GM23338 (cell line): ENCODE results near the gene CELA2A. TPM values are rescaled to one million over a fixed set of nuclear protein-coding genes. Genes with fewer than 3 reads are reported as not detected.

ENCODE experiments used
- ATAC-seq: fragments of 200-7000 bp; cut with Tn5 transposase; 3 replicates; pipeline ENCODE4 v1.9.1; 2020
- DNase-seq: peaks from one replicate; pipeline ENCODE4 v3.0.0-alpha.2; 2015; ENCODE audit warnings: low spot score
- H2AFZ ChIP-seq: fragments of 200-600 bp; sonication (generic); 2 replicates; pipeline ENCODE4 v1.8.0; 2016; ENCODE audit warnings: antibody characterized with exemption, mild to moderate bottlenecking, moderate library complexity
- H3F3A ChIP-seq: fragments of 200-600 bp; sonication (generic); replicated peaks from 2 replicates; pipeline ENCODE4 v1.8.0; 2017; ENCODE audit warnings: antibody characterized with exemption, mixed run types, low read depth
- H3K27ac ChIP-seq: fragments of 200-600 bp; sonication (generic); 2 replicates; pipeline ENCODE4 v1.6.1; 2016; ENCODE audit warnings: low read depth
- H3K27me3 ChIP-seq: fragments of 200-600 bp; sonication (generic); 2 replicates; pipeline ENCODE4 v1.8.0; 2016; ENCODE audit warnings: mild to moderate bottlenecking, mixed run types, moderate library complexity; ENCODE audit not compliant: insufficient read depth
- H3K36me3 ChIP-seq: fragments of 200-600 bp; sonication (generic); 2 replicates; pipeline ENCODE4 v1.8.0; 2016; ENCODE audit warnings: mild to moderate bottlenecking; ENCODE audit not compliant: insufficient read depth
- H3K4me1 ChIP-seq: fragments of 200-600 bp; sonication (generic); 2 replicates; pipeline ENCODE4 v1.8.0; 2016; ENCODE audit warnings: mild to moderate bottlenecking, moderate library complexity; ENCODE audit not compliant: insufficient read depth
- H3K4me2 ChIP-seq: fragments of 200-600 bp; sonication (generic); 2 replicates; pipeline ENCODE4 v1.7.1; 2017; ENCODE audit warnings: mixed run types
- H3K4me3 ChIP-seq: fragments of 200-600 bp; sonication (generic); 2 replicates; pipeline ENCODE4 v1.6.1; 2016; ENCODE audit warnings: mixed run types
- H3K79me2 ChIP-seq: fragments of 200-600 bp; sonication (generic); replicated peaks from 2 replicates; pipeline ENCODE4 v1.8.0; 2017; ENCODE audit warnings: mild to moderate bottlenecking; ENCODE audit not compliant: insufficient read depth
- H3K9me2 ChIP-seq: fragments of 200-600 bp; sonication (generic); 2 replicates; pipeline ENCODE4 v1.8.0; 2017; ENCODE audit not compliant: insufficient read depth
- H4K20me1 ChIP-seq: fragments of 200-600 bp; sonication (generic); replicated peaks from 2 replicates; pipeline ENCODE4 v1.8.0; 2017; ENCODE audit warnings: mild to moderate bottlenecking; ENCODE audit not compliant: insufficient read depth
- H3K27ac Mint-ChIP-seq: 2 replicates; pipeline ENCODE4 v1.8.0; 2020; ENCODE audit warnings: inconsistent platforms, mild to moderate bottlenecking, moderate library complexity, mixed read lengths
- H3K27me3 Mint-ChIP-seq: 3 replicates; pipeline ENCODE4 v1.8.0; 2022; ENCODE audit warnings: low read depth, mild to moderate bottlenecking, moderate library complexity, mixed read lengths, inconsistent platforms; ENCODE audit not compliant: insufficient read depth, poor library complexity
- H3K36me3 Mint-ChIP-seq: 3 replicates; pipeline ENCODE4 v1.8.0; 2021; ENCODE audit warnings: low read depth, mild to moderate bottlenecking, inconsistent platforms, moderate library complexity, mixed read lengths
- H3K4me1 Mint-ChIP-seq: 3 replicates; pipeline ENCODE4 v1.8.0; 2020; ENCODE audit warnings: mild to moderate bottlenecking, inconsistent platforms, mixed read lengths
- H3K4me3 Mint-ChIP-seq: 3 replicates; pipeline ENCODE4 v1.8.0; 2021; ENCODE audit warnings: moderate library complexity, mild to moderate bottlenecking, inconsistent platforms, mixed read lengths
- H3K9me3 Mint-ChIP-seq: 3 replicates; pipeline ENCODE4 v1.8.0; 2020; ENCODE audit warnings: moderate library complexity, mild to moderate bottlenecking, inconsistent platforms, mixed read lengths
- CREB1 ChIP-seq: fragments of 250-450 bp; sonication (Bioruptor Pico); IDR thresholded peaks from 2 replicates; pipeline ENCODE4 v1.5.0; 2020; ENCODE audit warnings: low read depth, mild to moderate bottlenecking, moderate library complexity
- EZH2 ChIP-seq: fragments of 200-600 bp; sonication (generic); IDR thresholded peaks from one replicate; pipeline ENCODE4 v1.8.0; 2017; ENCODE audit warnings: antibody characterized with exemption, mild to moderate bottlenecking, low read depth; ENCODE audit not compliant: unreplicated experiment
- EZH2phosphoT487 ChIP-seq: fragments of 200-600 bp; sonication (generic); IDR thresholded peaks from one replicate; pipeline ENCODE4 v1.8.1; 2018; ENCODE audit warnings: antibody characterized with exemption; ENCODE audit not compliant: unreplicated experiment
- JUNB ChIP-seq: IDR thresholded peaks from one replicate; pipeline ENCODE4 v1.6.1; 2016; ENCODE audit warnings: antibody characterized with exemption; ENCODE audit not compliant: unreplicated experiment
- NANOG ChIP-seq: IDR thresholded peaks from 2 replicates; pipeline ENCODE4 v1.6.1; 2016; ENCODE audit warnings: antibody characterized with exemption, borderline replicate concordance
- POLR2AphosphoS5 ChIP-seq: IDR thresholded peaks from 2 replicates; pipeline ENCODE4 v1.6.1; 2016; ENCODE audit warnings: antibody characterized with exemption, low read depth
- STAT1 ChIP-seq: IDR thresholded peaks from one replicate; pipeline ENCODE4 v1.6.1; 2016; ENCODE audit warnings: antibody characterized with exemption; ENCODE audit not compliant: unreplicated experiment
- ZNF114 ChIP-seq: fragments of 250-450 bp; sonication (Bioruptor Pico); IDR thresholded peaks from 2 replicates; pipeline ENCODE4 v1.5.0; 2020; ENCODE audit warnings: mild to moderate bottlenecking, moderate library complexity
- ZNF331 ChIP-seq: fragments of 250-450 bp; sonication (Bioruptor Pico); IDR thresholded peaks from 2 replicates; pipeline ENCODE4 v1.5.0; 2020; ENCODE audit warnings: low read depth, mild to moderate bottlenecking, moderate library complexity
- polyA plus RNA-seq: library from polyadenylated mRNA; unstranded; fragments of >200 nt; fragmentation: Nextera tagmentation; extraction: Ambion mirVana; gene quantifications from 2 replicates; pipeline ENCODE4 v1.2.1, GENCODE V29; 2016
- total RNA-seq: library from RNA; depleted of rRNA; stranded (reverse); fragments of >200 nt; shearing (Covaris generic); gene quantifications from 2 replicates; pipeline ENCODE4 v1.2.3, GENCODE V29; 2014
- TF ChIP-seq, protein P1 (sequence below), 2 experiments: fragments of 200-600 bp in 1 of 2; sonication (generic) in 1 of 2; conservative IDR thresholded peaks; 2 replicates each; pipeline versions ENCODE4 v1.5.1 to v1.6.1; 2016 to 2017; ENCODE audit warnings: antibody characterized with exemption in 2 of 2, low read depth in 2 of 2, mild to moderate bottlenecking in 2 of 2, moderate library complexity in 1 of 2
- TF ChIP-seq, protein P2 (sequence below): fragments of 250-450 bp; sonication (Bioruptor Pico); IDR thresholded peaks from 2 replicates; pipeline ENCODE4 v1.5.0; 2020; ENCODE audit warnings: mild to moderate bottlenecking, moderate library complexity
- TF ChIP-seq, protein P3 (sequence below): IDR thresholded peaks from 2 replicates; pipeline ENCODE4 v1.6.1; 2016; ENCODE audit warnings: antibody characterized with exemption
- TF ChIP-seq, protein P4 (sequence below): IDR thresholded peaks from one replicate; pipeline ENCODE4 v1.6.1; 2018; ENCODE audit warnings: antibody characterized with exemption; ENCODE audit not compliant: unreplicated experiment

CELA2A gene
- total and polyA plus RNA-seq, 2 experiments from 2014 or later, result not detected

DNA sequence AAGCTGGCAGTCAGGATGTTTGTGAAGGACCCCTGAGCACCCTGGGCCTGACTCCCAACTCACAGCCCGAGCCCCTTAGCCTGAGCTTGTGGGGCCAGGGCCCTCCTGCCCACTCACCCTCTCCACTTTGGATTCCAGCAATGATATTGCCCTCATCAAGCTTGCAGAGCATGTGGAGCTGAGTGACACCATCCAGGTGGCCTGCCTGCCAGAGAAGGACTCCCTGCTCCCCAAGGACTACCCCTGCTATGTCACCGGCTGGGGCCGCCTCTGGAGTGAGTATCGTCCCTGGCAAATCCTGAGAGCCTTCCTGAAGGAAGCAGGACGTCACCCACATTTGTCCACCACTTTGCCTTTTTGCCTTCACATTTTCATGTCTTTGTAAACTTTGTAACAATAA, 13.3 kb upstream of the CELA2A start:
- Mint-ChIP-seq H3K27me3 (peaks cover 9% of the 10 kb centered on the region), H3K9me3 (no peaks in the 10 kb centered on the region; the same call in 2 of the 3 replicates)

More for the DNA sequence above, 13.3 kb upstream of the CELA2A start:
- no peaks in the 10 kb centered on the region; the same call in 2 of the 3 replicates for H3K36me3 Mint-ChIP-seq
- Histone ChIP-seq H3K27ac (no peak overlapping the region), H3K27me3 (no peaks in the 10 kb centered on the region), H4K20me1 (no peaks in the 10 kb centered on the region), H3F3A (no peaks in the 10 kb centered on the region), H3K4me1 (no peaks in the 10 kb centered on the region), H3K9me2 (no peaks in the 10 kb centered on the region), H3K36me3 (no peaks in the 10 kb centered on the region), H3K4me3 (no peak overlapping the region), H3K4me2 (no peak overlapping the region), H2AFZ (no peak overlapping the region), H3K79me2 (no peaks in the 10 kb centered on the region)
- DNase-seq, result no peak
- H3K27ac Mint-ChIP-seq, result no peak overlapping the region
- no peak overlapping the region for H3K4me3 Mint-ChIP-seq
- H3K4me1 Mint-ChIP-seq, result no peaks in the 10 kb centered on the region
- no peak for ATAC-seq
- TF ChIP-seq EZH2phosphoT487 (no peak), POLR2AphosphoS5 (no peak), ZNF114 (no peak), ZNF331 (CRISPR knock-in tag) (no peak), CREB1 (CRISPR knock-in tag) (no peak), EZH2 (no peak), STAT1 (no peak), JUNB (no peak), NANOG (no peak)
- TF ChIP-seq, protein P1, sequence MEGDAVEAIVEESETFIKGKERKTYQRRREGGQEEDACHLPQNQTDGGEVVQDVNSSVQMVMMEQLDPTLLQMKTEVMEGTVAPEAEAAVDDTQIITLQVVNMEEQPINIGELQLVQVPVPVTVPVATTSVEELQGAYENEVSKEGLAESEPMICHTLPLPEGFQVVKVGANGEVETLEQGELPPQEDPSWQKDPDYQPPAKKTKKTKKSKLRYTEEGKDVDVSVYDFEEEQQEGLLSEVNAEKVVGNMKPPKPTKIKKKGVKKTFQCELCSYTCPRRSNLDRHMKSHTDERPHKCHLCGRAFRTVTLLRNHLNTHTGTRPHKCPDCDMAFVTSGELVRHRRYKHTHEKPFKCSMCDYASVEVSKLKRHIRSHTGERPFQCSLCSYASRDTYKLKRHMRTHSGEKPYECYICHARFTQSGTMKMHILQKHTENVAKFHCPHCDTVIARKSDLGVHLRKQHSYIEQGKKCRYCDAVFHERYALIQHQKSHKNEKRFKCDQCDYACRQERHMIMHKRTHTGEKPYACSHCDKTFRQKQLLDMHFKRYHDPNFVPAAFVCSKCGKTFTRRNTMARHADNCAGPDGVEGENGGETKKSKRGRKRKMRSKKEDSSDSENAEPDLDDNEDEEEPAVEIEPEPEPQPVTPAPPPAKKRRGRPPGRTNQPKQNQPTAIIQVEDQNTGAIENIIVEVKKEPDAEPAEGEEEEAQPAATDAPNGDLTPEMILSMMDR (conservative IDR thresholded peaks at IDR 0.05; ENCODE audit: low read depth in 2 of 2), result no peak
- TF ChIP-seq, protein P2, sequence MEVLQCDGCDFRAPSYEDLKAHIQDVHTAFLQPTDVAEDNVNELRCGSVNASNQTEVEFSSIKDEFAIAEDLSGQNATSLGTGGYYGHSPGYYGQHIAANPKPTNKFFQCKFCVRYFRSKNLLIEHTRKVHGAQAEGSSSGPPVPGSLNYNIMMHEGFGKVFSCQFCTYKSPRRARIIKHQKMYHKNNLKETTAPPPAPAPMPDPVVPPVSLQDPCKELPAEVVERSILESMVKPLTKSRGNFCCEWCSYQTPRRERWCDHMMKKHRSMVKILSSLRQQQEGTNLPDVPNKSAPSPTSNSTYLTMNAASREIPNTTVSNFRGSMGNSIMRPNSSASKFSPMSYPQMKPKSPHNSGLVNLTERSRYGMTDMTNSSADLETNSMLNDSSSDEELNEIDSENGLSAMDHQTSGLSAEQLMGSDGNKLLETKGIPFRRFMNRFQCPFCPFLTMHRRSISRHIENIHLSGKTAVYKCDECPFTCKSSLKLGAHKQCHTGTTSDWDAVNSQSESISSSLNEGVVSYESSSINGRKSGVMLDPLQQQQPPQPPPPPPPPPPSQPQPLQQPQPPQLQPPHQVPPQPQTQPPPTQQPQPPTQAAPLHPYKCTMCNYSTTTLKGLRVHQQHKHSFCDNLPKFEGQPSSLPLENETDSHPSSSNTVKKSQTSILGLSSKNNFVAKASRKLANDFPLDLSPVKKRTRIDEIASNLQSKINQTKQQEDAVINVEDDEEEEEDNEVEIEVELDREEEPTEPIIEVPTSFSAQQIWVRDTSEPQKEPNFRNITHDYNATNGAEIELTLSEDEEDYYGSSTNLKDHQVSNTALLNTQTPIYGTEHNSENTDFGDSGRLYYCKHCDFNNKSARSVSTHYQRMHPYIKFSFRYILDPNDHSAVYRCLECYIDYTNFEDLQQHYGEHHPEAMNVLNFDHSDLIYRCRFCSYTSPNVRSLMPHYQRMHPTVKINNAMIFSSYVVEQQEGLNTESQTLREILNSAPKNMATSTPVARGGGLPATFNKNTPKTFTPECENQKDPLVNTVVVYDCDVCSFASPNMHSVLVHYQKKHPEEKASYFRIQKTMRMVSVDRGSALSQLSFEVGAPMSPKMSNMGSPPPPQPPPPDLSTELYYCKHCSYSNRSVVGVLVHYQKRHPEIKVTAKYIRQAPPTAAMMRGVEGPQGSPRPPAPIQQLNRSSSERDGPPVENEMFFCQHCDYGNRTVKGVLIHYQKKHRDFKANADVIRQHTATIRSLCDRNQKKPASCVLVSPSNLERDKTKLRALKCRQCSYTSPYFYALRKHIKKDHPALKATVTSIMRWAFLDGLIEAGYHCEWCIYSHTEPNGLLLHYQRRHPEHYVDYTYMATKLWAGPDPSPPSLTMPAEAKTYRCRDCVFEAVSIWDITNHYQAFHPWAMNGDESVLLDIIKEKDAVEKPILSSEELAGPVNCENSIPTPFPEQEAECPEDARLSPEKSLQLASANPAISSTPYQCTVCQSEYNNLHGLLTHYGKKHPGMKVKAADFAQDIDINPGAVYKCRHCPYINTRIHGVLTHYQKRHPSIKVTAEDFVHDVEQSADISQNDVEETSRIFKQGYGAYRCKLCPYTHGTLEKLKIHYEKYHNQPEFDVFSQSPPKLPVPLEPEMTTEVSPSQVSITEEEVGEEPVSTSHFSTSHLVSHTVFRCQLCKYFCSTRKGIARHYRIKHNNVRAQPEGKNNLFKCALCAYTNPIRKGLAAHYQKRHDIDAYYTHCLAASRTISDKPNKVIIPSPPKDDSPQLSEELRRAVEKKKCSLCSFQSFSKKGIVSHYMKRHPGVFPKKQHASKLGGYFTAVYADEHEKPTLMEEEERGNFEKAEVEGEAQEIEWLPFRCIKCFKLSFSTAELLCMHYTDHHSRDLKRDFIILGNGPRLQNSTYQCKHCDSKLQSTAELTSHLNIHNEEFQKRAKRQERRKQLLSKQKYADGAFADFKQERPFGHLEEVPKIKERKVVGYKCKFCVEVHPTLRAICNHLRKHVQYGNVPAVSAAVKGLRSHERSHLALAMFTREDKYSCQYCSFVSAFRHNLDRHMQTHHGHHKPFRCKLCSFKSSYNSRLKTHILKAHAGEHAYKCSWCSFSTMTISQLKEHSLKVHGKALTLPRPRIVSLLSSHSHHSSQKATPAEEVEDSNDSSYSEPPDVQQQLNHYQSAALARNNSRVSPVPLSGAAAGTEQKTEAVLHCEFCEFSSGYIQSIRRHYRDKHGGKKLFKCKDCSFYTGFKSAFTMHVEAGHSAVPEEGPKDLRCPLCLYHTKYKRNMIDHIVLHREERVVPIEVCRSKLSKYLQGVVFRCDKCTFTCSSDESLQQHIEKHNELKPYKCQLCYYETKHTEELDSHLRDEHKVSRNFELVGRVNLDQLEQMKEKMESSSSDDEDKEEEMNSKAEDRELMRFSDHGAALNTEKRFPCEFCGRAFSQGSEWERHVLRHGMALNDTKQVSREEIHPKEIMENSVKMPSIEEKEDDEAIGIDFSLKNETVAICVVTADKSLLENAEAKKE (CRISPR knock-in tag), result no peak
- TF ChIP-seq, protein P3, sequence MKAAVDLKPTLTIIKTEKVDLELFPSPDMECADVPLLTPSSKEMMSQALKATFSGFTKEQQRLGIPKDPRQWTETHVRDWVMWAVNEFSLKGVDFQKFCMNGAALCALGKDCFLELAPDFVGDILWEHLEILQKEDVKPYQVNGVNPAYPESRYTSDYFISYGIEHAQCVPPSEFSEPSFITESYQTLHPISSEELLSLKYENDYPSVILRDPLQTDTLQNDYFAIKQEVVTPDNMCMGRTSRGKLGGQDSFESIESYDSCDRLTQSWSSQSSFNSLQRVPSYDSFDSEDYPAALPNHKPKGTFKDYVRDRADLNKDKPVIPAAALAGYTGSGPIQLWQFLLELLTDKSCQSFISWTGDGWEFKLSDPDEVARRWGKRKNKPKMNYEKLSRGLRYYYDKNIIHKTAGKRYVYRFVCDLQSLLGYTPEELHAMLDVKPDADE, result no peak
- TF ChIP-seq, protein P4, sequence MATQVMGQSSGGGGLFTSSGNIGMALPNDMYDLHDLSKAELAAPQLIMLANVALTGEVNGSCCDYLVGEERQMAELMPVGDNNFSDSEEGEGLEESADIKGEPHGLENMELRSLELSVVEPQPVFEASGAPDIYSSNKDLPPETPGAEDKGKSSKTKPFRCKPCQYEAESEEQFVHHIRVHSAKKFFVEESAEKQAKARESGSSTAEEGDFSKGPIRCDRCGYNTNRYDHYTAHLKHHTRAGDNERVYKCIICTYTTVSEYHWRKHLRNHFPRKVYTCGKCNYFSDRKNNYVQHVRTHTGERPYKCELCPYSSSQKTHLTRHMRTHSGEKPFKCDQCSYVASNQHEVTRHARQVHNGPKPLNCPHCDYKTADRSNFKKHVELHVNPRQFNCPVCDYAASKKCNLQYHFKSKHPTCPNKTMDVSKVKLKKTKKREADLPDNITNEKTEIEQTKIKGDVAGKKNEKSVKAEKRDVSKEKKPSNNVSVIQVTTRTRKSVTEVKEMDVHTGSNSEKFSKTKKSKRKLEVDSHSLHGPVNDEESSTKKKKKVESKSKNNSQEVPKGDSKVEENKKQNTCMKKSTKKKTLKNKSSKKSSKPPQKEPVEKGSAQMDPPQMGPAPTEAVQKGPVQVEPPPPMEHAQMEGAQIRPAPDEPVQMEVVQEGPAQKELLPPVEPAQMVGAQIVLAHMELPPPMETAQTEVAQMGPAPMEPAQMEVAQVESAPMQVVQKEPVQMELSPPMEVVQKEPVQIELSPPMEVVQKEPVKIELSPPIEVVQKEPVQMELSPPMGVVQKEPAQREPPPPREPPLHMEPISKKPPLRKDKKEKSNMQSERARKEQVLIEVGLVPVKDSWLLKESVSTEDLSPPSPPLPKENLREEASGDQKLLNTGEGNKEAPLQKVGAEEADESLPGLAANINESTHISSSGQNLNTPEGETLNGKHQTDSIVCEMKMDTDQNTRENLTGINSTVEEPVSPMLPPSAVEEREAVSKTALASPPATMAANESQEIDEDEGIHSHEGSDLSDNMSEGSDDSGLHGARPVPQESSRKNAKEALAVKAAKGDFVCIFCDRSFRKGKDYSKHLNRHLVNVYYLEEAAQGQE, result no peak
